ENCODE data around the gene ITGA2B. TPM values are rescaled to one million over a fixed set of nuclear protein-coding genes. Genes with fewer than 3 reads are reported as not detected.
"Not testable (repeated sequence)": the region's sequence is repeated elsewhere in the genome, so short reads cannot be mapped to it uniquely, and the experiment has no call there.

ITGA2B gene
- total and polyA plus RNA-seq, 5 experiments from 2014 or later: 0.86 to 1.6 TPM; not detected in 3

DNA sequence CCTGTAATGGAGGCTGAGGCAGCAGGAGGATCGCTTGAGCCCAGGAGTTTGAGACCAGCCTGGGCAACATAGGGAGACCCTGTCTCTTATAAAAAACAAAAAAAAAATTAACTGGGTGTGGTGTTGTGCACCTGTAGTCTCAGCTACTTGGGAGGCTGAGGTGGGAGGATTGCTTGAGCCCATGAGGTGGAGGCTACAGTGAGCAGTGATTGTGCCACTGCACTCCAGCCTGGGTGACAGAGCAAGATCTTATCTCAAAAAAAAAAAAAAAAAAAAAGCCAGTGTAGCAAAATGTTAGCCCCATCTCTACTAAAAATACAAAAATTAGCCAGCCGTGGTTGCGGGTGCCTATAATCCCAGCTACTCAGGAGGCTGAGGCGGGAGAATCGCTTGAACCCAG is 59.2 kb downstream of the ITGA2B start:
- H3K36me3 Mint-ChIP-seq, DNase-seq, ATAC-seq, H3K9me3 Mint-ChIP-seq, H3K4me3 Mint-ChIP-seq, H3K27ac Mint-ChIP-seq, H3K27me3 Mint-ChIP-seq: not testable (repeated sequence)
- peaks cover 7 to 24% (median 15%) of the 10 kb centered on the region in 4 donors for H3K4me1 Mint-ChIP-seq
- POLR2A ChIA-PET: interaction anchor here (0.7 to 4.1 kb wide), 13 partner anchors 12 to 147 kb away, joined by 3 to 34 read pairs (median 5); partner anchors contain the start of genes TMUB2 and UBTF

DNA sequence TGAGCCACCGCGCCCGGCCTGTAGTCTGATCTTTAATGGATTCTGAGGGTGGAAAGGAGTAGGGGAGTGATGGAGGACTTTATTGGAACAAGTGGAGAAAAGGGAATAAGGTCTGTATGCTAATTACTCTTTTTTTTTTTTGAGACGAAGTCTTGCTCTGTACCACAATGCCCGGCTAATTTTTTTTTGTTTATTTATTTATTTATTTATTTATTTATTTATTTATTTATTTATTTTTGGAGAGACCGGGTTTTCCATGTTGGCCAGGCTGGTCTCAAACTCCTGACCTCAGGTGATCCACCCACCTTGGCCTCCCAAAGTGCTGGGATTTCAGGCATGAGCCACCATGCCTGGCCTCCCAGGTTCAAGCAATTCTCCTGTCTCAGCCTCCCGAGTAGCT is 59.9 kb downstream of the ITGA2B start:
- not testable (repeated sequence) for H3K27ac Mint-ChIP-seq, H3K27me3 Mint-ChIP-seq, ATAC-seq, H3K4me3 Mint-ChIP-seq, H3K36me3 Mint-ChIP-seq, H3K9me3 Mint-ChIP-seq
- DNase-seq: peak in 1 of 10 donors; percentile 26
- H3K4me1 Mint-ChIP-seq: peaks cover 7 to 25% (median 14%) of the 10 kb centered on the region in 4 donors
- POLR2A ChIA-PET: interaction anchor here (0.7 to 4.1 kb wide), 7 partner anchors 11 to 146 kb away, joined by 3 to 34 read pairs (median 5); partner anchors contain the start of gene UBTF

DNA sequence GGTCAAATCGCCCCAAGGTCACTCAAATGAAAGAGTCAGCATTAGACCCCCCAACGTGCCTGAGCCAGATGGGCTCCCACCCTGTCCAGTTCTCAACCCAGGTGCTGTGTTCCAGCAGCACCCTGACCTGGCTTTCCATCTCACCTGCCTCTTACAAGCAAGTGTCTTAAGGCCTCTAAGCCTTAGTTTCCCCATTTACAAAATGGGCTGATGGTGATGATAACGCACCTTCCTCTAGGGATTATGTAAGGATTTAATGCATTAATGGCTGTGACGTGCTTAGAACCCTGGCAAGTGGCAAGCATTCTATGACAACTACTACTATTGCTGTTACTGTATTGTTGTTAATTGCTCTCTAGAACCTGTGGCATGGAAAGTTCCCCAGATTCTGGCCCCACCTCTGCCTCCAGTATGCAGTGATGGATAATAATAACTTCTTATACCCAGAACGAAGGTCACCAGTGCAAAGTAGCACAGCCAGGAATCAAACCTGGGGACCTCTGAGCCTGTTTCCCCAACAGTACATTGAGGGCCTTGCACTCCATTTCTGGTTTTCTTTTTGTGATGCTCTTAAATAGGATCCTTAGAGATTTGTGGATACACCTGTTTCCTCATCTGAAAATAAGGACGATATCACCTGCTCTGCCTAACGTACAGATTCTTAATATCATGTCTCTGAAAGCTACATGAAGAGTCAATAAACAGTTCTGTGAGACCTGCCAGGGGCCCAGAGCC is 61.6 kb downstream of the ITGA2B start:
- Mint-ChIP-seq H3K27ac (peak overlapping the region in 9 of 10 donors; percentile 20 to 69 (median 49)), H3K27me3 (no peaks in the 10 kb centered on the region), H3K9me3 (no peaks in the 10 kb centered on the region), H3K4me3 (peak overlapping the region in 7 of 10 donors; percentile 9 to 75 (median 55)), H3K36me3 (no peaks in the 10 kb centered on the region), H3K4me1 (peaks cover 7 to 36% (median 21%) of the 10 kb centered on the region in 4 donors)
- peak in 1 of 10 donors; percentile 28 for DNase-seq
- ATAC-seq: no peak
- POLR2A ChIA-PET: interaction anchor here (0.5 to 14.5 kb wide), 12 partner anchors 10 to 1150 kb away, joined by 3 to 445 read pairs (median 4); partner anchors contain the start of genes RUNDC3A and UBTF

DNA sequence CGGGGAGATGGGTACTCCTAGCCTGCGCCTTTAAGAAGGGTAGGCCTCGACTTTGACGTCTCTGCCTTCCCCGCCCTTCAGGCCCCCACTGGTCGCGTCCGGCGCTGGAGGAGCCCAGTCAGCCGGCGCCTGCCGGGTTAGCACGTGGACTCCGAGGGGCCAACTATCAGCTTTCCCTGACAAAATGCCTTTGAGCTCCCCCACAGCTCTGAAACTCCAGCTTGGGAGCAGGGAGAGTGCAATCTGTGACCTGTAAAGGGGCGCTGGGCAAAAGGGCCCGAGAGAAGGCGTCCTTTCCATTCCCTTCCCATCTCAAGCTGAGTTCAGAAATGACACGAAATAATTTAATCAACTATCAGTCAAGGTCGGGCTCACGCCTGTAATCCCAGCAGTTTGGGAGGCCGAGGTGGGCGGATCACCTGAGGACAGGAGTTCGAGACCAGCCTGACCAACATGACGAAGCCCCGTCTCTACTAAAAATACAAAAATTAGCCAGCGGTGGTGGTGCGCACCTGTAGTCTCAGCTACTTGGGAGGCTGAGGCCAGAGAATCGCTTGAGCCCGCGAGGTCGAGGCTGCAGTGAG is 62.5 kb downstream of the ITGA2B start:
- DNase-seq (peak; percentile 86 to 97 (median 92)), ATAC-seq (peak; percentile 70 to 81)
- Mint-ChIP-seq H3K36me3 (peaks cover 0 to 4% (median 2%) of the 10 kb centered on the region in 3 donors), H3K4me1 (peaks cover 8 to 45% (median 23%) of the 10 kb centered on the region in 4 donors), H3K27ac (peak overlapping the region; percentile 74 to 96 (median 90)), H3K27me3 (no peaks in the 10 kb centered on the region), H3K9me3 (no peaks in the 10 kb centered on the region), H3K4me3 (peak overlapping the region; percentile 66 to 88 (median 74))
- POLR2A ChIA-PET: interaction anchor here (0.6 to 14.5 kb wide), 18 partner anchors 9 to 204 kb away, joined by 3 to 445 read pairs (median 6); partner anchors contain the start of genes GRN, HDAC5, RUNDC3A and TMUB2

DNA sequence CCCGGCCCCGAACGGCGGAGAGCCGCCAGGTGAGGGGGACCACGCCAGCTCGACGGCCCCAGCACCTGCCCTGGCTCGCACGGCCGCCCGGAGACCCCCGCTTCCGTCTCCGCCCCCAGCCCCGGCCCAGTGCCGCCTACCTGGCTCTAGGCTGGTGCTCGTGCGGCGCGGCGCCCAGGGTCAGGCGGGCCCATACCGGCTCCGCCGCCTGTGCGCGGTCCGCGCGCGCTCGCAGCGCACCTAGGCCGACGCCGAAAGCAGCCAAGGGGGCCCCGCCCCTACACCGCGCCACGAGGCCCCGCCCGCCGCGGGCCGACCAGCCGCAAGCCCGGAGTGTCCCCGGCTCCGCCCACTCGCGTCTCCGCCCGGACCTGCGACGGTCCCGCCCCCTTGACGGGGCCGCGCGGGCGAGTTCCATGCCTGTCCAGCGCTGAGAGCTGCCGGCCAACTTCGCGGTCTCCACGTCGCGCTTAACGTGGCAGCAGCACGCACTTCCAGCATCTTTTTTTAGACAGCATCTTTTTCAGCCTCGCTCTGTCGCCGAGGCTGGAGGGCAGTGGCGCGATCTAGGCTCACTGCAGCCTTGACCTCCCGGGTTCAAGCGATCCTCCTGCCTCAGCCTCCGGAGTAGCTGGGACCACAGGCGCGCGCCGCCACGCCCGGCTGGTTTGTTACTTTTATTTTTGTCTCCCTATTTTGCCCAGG is 64.7 kb downstream of the ITGA2B start, which contains the start of gene SLC25A39:
TSS of gene SLC25A39 (minus strand) at position 253 of the 705 bp plus-strand sequence. CDS start 1,261 bp downstream, outside the sequence.
- peak within 1 kb of the TSS; percentile 90 to 98 (median 96) for H3K27ac Mint-ChIP-seq
- ATAC-seq: peak; percentile 70 to 75
- H3K36me3 Mint-ChIP-seq: peaks cover 0 to 18% (median 2%) of the 10 kb centered on the region in 3 donors
- H3K9me3 Mint-ChIP-seq: no peaks in the 10 kb centered on the region
- H3K4me3 Mint-ChIP-seq: peak within 1 kb of the TSS; percentile 88 to 95 (median 92)
- POLR2A ChIA-PET: interaction anchor here (1.0 to 14.5 kb wide), 8 partner anchors 14 to 202 kb away, joined by 3 to 445 read pairs (median 4); partner anchors contain the start of genes ATXN7L3, HDAC5, TMUB2 and UBTF
- peak; percentile 88 to 98 (median 95) for DNase-seq
- H3K4me1 Mint-ChIP-seq: peaks cover 6 to 42% (median 16%) of the 10 kb centered on the region in 4 donors
- no peaks in the 10 kb centered on the region for H3K27me3 Mint-ChIP-seq

DNA sequence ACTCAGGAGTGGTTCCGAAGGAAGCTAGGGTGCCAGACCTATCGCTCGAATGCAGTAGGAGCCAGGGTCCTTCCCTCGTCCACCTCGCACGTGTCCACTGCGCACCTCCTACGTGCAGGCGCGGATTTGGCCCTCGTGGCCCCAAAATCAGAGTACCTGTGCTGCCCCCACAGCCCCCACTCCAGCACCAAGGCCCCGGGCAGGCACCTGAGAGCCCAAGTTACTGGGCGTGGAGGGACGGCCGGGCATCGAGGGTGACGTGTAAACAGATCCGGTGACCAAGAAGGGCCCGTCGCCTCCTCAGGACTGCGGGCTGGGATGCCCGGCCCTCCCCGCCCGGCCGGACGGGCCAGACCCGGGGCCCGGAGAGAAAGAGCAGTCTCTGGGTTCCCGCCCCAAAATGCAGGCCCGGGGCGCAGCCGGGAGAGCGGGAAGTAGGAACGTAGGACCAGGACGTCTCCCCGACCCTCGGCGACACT is 65.3 kb downstream of the ITGA2B start:
- Mint-ChIP-seq H3K27me3 (no peaks in the 10 kb centered on the region), H3K9me3 (no peaks in the 10 kb centered on the region), H3K27ac (peak overlapping the region in 9 of 10 donors; percentile 15 to 89 (median 63)), H3K4me3 (peak overlapping the region; percentile 72 to 90 (median 82)), H3K36me3 (peaks cover 0 to 23% (median 2%) of the 10 kb centered on the region in 3 donors), H3K4me1 (peaks cover 8 to 42% (median 16%) of the 10 kb centered on the region in 4 donors)
- DNase-seq: peak in 1 of 10 donors; percentile 45
- POLR2A ChIA-PET: interaction anchor here (1.0 to 14.5 kb wide), 6 partner anchors 14 to 201 kb away, joined by 3 to 445 read pairs (median 4); partner anchors contain the start of genes ATXN7L3, HDAC5 and UBTF
- ATAC-seq: no peak

DNA sequence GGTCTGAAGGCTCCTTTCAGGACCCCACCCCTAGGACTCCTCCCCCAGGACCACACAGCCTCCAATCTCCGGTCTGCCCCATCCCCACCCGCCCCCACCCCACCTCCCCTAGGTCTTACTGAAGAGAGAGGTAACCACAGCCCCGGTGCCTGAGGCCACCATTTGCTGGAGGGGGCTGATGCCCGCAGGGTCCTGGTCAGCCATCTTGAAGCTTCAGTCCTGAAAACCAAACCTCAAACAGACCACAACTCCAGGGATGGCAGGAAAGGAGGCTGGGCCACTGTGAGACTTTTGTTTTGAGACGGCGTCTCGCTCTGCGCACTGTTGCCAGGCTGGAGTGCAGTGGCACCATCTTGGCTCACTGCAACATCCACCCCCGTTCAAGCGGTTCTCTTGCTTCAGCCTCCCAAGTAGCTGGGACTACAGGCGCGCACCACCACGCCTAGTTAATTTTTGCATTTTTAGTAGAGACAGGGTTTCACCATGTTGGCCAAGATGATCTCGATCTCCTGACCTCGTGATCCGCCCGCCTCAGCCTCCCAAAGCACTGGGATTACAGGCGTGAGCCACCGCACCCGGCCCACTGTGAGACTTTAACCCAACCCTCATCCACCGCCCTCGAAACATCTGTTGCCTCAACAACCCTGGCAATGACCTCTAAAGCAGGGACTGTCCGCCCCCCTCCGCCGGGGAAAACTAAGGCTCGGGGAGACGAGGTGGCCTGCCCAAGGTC is 65.9 kb downstream of the ITGA2B start:
- Mint-ChIP-seq H3K4me1 (peaks cover 8 to 42% (median 16%) of the 10 kb centered on the region in 4 donors), H3K36me3 (peaks cover 0 to 24% (median 2%) of the 10 kb centered on the region in 3 donors), H3K27ac (peak overlapping the region in 8 of 10 donors; percentile 14 to 89 (median 54)), H3K9me3 (no peaks in the 10 kb centered on the region), H3K27me3 (no peaks in the 10 kb centered on the region), H3K4me3 (peak overlapping the region; percentile 72 to 90 (median 82))
- POLR2A ChIA-PET: interaction anchor here (1.9 to 14.5 kb wide), 2 partner anchors 108 to 200 kb away, joined by 6 to 445 read pairs; partner anchors contain the start of genes HDAC5 and UBTF
- DNase-seq (peak in 1 of 10 donors; percentile 14), ATAC-seq (no peak)

DNA sequence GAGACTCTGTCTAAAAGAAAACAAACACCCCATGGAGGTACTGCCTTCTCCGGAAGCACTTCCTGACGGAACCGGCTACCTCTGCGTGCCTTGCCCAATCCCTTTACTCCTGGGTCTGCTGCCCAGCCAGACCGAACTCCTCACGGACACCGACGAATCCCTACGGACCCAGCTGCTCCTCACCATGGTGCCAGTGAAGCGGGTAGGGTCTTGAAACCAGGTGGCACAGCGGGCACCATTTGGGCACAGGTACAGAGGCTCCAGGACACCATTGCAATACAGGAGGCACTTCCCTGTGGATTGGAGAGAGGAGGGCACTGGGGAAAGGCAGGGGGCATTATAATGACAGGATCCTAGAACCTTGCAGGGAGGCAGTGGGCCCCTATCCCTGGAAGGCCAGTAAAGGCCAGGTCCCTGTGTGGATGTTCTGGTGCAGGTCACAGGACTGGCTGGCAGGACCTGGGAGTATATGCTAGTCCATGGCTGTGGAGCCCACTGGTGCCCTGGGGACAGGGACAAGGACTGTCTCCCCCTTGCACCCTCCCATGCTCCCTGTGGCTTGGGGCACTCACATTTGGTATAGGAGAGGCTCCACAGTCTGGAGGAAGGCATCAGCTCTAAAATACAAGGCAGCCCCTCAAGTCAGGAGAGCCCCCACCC is 67.1 kb downstream of the ITGA2B start:
- Mint-ChIP-seq H3K4me1 (peaks cover 8 to 38% (median 17%) of the 10 kb centered on the region in 4 donors), H3K27ac (peak overlapping the region in 5 of 10 donors; percentile 9 to 85 (median 69)), H3K9me3 (no peaks in the 10 kb centered on the region), H3K27me3 (peaks cover 2 to 6% (median 4%) of the 10 kb centered on the region in 5 donors), H3K4me3 (peak overlapping the region in 9 of 10 donors; percentile 7 to 80 (median 50)), H3K36me3 (peaks cover 0 to 24% (median 2%) of the 10 kb centered on the region in 3 donors)
- ATAC-seq: no peak
- POLR2A ChIA-PET: interaction anchor here (0.5 to 14.5 kb wide), 4 partner anchors 14 to 107 kb away, joined by 3 to 445 read pairs (median 6); partner anchors contain the start of genes RUNDC3A and UBTF
- peak in 1 of 10 donors; percentile 50 for DNase-seq

Data from naive thymus-derived CD8-positive, alpha-beta T cell (primary cell).